ENCODE measurements around the gene SH3GLB1.
A peak's percentile ranks its signal among the peaks of the same experiment; 100 is the strongest.

The SH3GLB1 gene

GRCh38 chr1:86708920-86709319 lies 4.5 kb downstream of the SH3GLB1 start:
- DNase-seq (ENCODE audit: insufficient read length, low spot score) (no peak), FAIRE-seq (peak; percentile 82)
- TF ChIP-seq POLR2A (IDR thresholded peaks at IDR 0.05; ENCODE audit: low read depth, low read length): no peak

GRCh38 chr1:86712088-86712860 lies 7.9 kb downstream of the SH3GLB1 start:
- no peak for TF ChIP-seq POLR2A (IDR thresholded peaks at IDR 0.05; ENCODE audit: low read depth, low read length)
- FAIRE-seq: no peak
- DNase-seq (ENCODE audit: insufficient read length, low spot score): no peak

GRCh38 chr1:86713477-86713876 lies 9.1 kb downstream of the SH3GLB1 start:
- DNase-seq (ENCODE audit: insufficient read length, low spot score): no peak
- FAIRE-seq: no peak
- no peak for TF ChIP-seq POLR2A (IDR thresholded peaks at IDR 0.05; ENCODE audit: low read depth, low read length)

GRCh38 chr1:86714159-86714558 lies 9.8 kb downstream of the SH3GLB1 start:
- no peak for FAIRE-seq

GRCh38 chr1:86714561-86715244 lies 10.3 kb downstream of the SH3GLB1 start:
- no peak for TF ChIP-seq POLR2A (IDR thresholded peaks at IDR 0.05; ENCODE audit: low read depth, low read length)
- FAIRE-seq (no peak), DNase-seq (ENCODE audit: insufficient read length, low spot score) (no peak)

More at GRCh38 chr1:86714159-86714558, 9.8 kb downstream of the SH3GLB1 start:
- DNase-seq (ENCODE audit: insufficient read length, low spot score): no peak
- TF ChIP-seq POLR2A (IDR thresholded peaks at IDR 0.05; ENCODE audit: low read depth, low read length): no peak

GRCh38 chr1:86718786-86719185 lies 14.4 kb downstream of the SH3GLB1 start:
- no peak for TF ChIP-seq POLR2A (IDR thresholded peaks at IDR 0.05; ENCODE audit: low read depth, low read length)
- DNase-seq (ENCODE audit: insufficient read length, low spot score) (no peak), FAIRE-seq (peak; percentile 53)

GRCh38 chr1:86731416-86731815 lies 27.0 kb downstream of the SH3GLB1 start:
- FAIRE-seq (no peak), DNase-seq (ENCODE audit: insufficient read length, low spot score) (no peak)
- TF ChIP-seq POLR2A (IDR thresholded peaks at IDR 0.05; ENCODE audit: low read depth, low read length): no peak

- no peak for TF ChIP-seq POLR2A (IDR thresholded peaks at IDR 0.05; ENCODE audit: low read depth, low read length)
- FAIRE-seq: no peak
- no peak for DNase-seq (ENCODE audit: insufficient read length, low spot score)
Measured at GRCh38 chr1:86733340-86733739, 29.0 kb downstream of the SH3GLB1 start.

- TF ChIP-seq POLR2A (IDR thresholded peaks at IDR 0.05; ENCODE audit: low read depth, low read length): no peak
- FAIRE-seq: no peak
- no peak for DNase-seq (ENCODE audit: insufficient read length, low spot score)
Measured at GRCh38 chr1:86739648-86740509, 35.5 kb downstream of the SH3GLB1 start.

- TF ChIP-seq POLR2A (IDR thresholded peaks at IDR 0.05; ENCODE audit: low read depth, low read length): no peak
- peak; percentile 84 for FAIRE-seq
- no peak for DNase-seq (ENCODE audit: insufficient read length, low spot score)
Measured at GRCh38 chr1:86741947-86742572, 37.7 kb downstream of the SH3GLB1 start.

GRCh38 chr1:86747304-86747703 lies 42.9 kb downstream of the SH3GLB1 start:
- DNase-seq (ENCODE audit: insufficient read length, low spot score): no peak
- TF ChIP-seq POLR2A (IDR thresholded peaks at IDR 0.05; ENCODE audit: low read depth, low read length): no peak
- FAIRE-seq: no peak

GRCh38 chr1:86748622-86749373 lies 44.4 kb downstream of the SH3GLB1 start:
- FAIRE-seq: no peak
- DNase-seq (ENCODE audit: insufficient read length, low spot score): no peak

GRCh38 chr1:86750076-86750475 lies 45.7 kb downstream of the SH3GLB1 start:
- DNase-seq (ENCODE audit: insufficient read length, low spot score) (no peak), FAIRE-seq (no peak)
- no peak for TF ChIP-seq POLR2A (IDR thresholded peaks at IDR 0.05; ENCODE audit: low read depth, low read length)

More at GRCh38 chr1:86748622-86749373, 44.4 kb downstream of the SH3GLB1 start:
- no peak for TF ChIP-seq POLR2A (IDR thresholded peaks at IDR 0.05; ENCODE audit: low read depth, low read length)
